Daoy (cell line): ENCODE data around the gene ATP2B1. TPM values are rescaled to one million over a fixed set of nuclear protein-coding genes. Genes with fewer than 3 reads are reported as not detected.
A peak's percentile ranks its signal among the peaks of the same experiment; 100 is the strongest.

Source experiments
- DNase-seq: peaks from one replicate; pipeline ENCODE4 v3.0.0-alpha.2; 2015; ENCODE audit warnings: low read depth
- total RNA-seq: library from RNA; depleted of rRNA; stranded (reverse); fragments of >200 nt; shearing (Covaris generic); gene quantifications from 2 replicates; pipeline ENCODE4 v1.2.3, GENCODE V29; 2014

Gene ATP2B1
- total RNA-seq, 1 experiment from 2014 or later: 37.0 TPM

DNA sequence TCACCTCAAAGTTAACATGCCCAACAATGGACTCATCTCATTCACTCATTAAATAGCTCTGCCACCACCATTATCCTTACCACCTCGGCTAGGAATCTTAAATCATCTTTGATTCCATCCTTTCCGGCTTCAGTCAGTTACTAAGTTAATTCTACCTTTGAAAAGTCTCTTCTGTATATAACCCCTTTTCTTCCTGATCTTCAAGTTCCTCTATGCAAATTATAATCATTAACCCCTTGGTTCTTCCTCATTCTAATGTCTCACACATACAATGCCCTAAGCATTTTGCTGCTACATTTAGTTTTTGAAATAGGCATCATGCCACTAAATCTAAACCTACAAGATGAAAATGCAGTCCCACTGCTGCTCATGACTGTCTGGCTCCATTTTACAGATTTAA lies 51.6 kb downstream of the ATP2B1 start:
- no peak for DNase-seq

DNA sequence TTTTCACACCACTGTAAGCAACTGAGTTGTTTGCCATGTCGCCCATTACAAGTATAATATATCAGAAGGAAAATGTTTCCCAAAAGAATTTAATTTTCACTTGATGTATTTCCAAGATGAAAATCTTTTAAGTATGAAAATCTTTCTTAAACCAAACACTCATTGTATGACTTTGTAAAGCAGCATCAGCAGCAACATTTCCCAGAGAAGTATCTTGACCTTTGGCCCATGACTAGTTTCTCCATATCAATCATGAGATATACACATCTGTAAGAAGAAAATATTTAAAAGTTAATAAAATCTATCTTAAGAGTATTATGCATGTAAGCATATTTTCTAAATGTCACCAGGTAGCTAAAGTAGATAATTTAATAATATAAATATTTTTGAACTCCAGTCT lies 52.8 kb downstream of the ATP2B1 start:
- DNase-seq: no peak

- DNase-seq: peak; percentile 8
Observed at GRCh38 chr12:89651192-89651591, 57.4 kb downstream of the ATP2B1 start.

DNA sequence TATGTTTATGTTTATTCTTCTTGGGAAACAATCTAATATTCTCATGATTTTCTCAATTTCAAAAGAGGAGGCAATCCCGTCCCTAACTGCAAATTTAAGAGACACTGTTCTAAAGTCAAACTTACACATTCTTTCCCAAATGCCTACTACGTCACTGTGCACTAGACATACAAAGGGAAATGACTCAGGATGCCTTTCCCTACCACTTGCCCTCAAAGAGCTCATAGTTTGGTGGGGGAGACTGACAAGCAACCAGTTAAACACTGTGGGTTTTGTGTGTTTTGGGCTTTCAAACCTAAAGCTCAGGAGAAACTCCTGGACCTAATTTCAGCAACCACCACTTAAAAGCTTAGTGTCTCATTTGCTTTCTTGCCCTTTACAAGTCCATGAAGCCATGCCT lies 58.4 kb downstream of the ATP2B1 start:
- peak; percentile 4 for DNase-seq

GRCh38 chr12:89649820-89650219 lies 58.8 kb downstream of the ATP2B1 start:
- no peak for DNase-seq

- no peak for DNase-seq
Observed at GRCh38 chr12:89649139-89649538, 59.5 kb downstream of the ATP2B1 start.

GRCh38 chr12:89648211-89648930 lies 60.3 kb downstream of the ATP2B1 start:
- no peak for DNase-seq

GRCh38 chr12:89645434-89645833 lies 63.2 kb downstream of the ATP2B1 start:
- no peak for DNase-seq

- no peak for DNase-seq
Observed at GRCh38 chr12:89642959-89643358, 65.7 kb downstream of the ATP2B1 start.

GRCh38 chr12:89636776-89637160 lies 71.9 kb downstream of the ATP2B1 start:
- DNase-seq: no peak

DNA sequence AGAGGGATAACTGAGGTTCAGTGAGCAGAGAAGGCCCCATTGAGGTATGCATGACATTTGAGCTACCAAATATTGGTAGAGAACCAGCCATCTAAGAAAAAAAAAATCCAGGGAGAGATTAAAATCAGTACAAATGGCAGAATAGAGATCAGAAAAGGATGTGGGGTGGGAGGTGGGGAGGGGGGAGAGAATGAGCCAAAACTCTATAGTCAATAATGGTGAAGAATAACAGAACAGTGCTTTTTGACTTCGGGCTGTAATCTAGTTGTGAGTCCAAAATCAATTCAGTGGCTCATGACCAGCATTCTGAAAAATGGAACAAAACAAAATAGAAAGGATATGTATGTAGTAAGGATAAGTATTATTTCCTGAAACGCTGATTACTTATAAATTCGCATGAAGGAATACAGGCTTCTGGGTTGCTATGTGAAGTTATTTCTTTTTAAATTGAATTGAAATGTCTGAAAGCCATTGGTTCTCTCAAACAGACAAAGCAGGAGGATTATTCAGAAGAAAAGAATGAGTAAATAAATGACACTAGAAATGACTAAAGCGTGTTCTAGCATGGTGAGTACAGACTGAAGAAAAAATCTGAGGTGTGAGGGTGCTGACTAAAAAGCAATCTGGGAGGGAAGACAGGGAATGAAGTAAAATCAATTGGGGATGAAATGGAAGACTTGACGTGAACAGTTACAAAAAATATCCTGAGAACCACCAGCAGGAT lies 72.4 kb downstream of the ATP2B1 start:
- peak; percentile 14 for DNase-seq

- DNase-seq: no peak
Observed at GRCh38 chr12:89634508-89634907, 74.1 kb downstream of the ATP2B1 start.

GRCh38 chr12:89632778-89633177 lies 75.9 kb downstream of the ATP2B1 start:
- DNase-seq: no peak

DNA sequence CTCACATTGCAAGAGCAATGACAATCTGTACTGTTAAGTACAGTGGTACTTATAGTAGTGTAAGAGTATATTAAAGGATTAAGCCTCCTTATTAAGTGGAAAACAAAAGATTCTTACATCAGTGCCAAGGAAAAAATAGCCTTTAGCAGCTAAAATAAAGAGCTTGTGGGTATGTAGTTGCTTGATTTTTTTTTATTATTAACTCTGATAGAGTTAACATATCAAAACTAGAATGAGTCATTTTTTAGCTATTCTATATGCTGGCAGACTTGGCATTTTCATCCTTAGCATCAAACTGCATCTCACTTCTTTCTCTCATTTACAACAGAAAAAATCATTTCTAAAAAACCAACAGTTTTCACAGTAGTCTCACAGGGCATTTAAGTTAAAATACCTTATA lies 86.5 kb downstream of the ATP2B1 start:
- no peak for DNase-seq

GRCh38 chr12:89621521-89621920 lies 87.1 kb downstream of the ATP2B1 start:
- no peak for DNase-seq

GRCh38 chr12:89619764-89620163 lies 88.9 kb downstream of the ATP2B1 start:
- no peak for DNase-seq

DNA sequence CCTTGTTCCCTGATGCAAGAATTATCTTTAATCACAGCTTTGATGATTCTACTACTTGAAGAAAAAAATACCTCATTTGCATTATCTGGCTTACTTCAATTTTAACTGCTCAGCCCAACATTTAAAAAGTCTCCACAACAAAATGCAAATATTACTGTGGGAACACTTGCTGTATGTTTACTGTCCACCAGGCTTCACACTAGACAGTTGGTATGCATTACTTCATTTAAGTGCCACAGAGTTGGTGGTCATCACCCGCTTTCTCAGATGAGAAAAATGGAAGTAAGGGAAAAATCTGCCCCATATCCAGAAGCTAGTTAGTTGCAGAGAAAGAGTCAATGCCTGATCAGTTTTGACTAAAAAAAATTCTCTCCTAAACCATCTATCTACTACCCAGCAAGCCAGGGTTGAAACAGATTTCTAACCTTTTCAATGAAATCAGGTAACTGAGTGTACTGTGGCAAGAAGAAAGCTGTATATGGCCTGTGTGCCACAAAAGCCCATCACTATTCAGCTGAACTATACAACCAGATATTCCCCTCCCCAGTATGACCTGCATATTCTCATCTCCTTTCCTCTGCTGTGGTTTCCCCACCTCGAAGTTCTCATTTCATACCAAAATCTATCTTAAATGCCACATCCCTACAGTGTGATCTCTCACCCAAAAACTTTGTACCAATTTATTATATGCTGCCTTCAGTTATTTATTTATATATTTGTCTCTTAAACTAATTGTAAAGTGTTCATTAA lies 90.3 kb downstream of the ATP2B1 start:
- DNase-seq: no peak

GRCh38 chr12:89610366-89610765 lies 98.3 kb downstream of the ATP2B1 start:
- no peak for DNase-seq

DNA sequence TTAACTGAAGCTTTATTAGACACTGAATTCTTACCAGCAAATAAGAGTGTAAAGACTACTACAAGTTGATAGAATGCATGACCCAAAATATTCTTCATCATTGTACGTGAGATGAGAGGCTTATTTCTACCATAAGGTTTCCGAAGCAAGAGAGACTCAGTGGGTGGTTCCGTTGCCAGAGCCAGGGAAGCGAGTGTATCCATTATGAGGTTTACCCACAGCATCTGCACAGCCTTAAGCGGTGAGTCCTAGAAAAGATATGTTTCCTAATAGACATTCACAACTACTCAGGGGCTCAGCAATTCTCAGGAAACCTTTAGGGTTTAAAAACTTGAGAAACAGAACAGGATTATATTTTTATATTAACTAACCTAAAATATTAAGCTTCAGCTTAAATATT lies 105.0 kb downstream of the ATP2B1 start:
- DNase-seq: no peak

DNA sequence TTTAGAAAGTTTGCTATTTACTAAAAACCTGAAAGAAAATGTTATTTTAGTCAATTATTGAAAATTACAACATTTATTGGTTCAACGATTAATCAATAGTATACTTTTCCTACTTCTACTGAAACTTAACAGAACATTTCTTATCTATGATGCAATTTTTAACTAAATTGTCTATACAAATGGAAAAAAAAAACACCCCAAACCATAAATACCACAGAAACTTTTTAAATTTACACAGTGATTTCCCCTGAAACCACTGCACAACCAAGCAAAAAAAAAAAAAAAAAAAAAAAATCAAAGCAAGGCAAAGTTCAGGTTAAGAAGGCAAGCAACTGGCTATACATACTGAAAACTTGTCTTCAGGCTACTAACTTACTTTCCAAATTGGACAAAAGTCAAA lies 110.9 kb downstream of the ATP2B1 start:
- DNase-seq: no peak

GRCh38 chr12:89597210-89597609 lies 111.4 kb downstream of the ATP2B1 start:
- no peak for DNase-seq

DNA sequence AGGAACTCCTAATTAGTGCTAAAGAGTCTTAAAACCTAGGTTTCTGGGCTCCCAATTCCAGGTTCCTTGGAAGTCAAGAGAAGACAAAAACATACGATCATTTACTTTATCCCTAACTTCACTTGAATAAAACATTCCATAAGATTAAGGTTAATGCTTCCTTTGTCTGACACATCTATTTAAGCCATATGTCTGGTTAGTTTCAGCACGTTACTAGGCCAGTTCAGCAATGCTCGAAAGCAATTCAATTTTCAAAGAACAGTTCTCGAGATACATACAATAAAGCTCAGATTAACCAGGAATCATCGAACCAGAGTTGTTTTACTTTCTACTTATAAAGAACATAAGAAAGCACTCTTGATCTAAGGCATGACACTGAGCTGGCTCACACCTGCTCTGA lies 114.8 kb downstream of the ATP2B1 start:
- DNase-seq: no peak

- DNase-seq: no peak
Observed at GRCh38 chr12:89593233-89593632, 115.4 kb downstream of the ATP2B1 start.
